Lung (tissue), 12 donors: ENCODE results near the gene PTPN14. TPM values are rescaled to one million over a fixed set of nuclear protein-coding genes. Genes with fewer than 3 reads are reported as not detected.

ENCODE experiments used
- ATAC-seq: fragments of 200-7000 bp; cut with Tn5 transposase; one replicate; pipeline ENCODE4 v1.9.1; 2020; ENCODE audit warnings: moderate number of reproducible peaks; ENCODE audit not compliant: insufficient read depth, low FRiP score
- DNase-seq, 3 donors: peaks; one replicate each; pipeline ENCODE4 v3.0.0-alpha.2; 2013 to 2017
- H3K27ac ChIP-seq, 2 donors: one replicate each; pipeline ENCODE4 v1.5.1; 2013; ENCODE audit warnings: mild to moderate bottlenecking in 2 of 2, moderate library complexity in 2 of 2, control low read depth in 1 of 2, inconsistent platforms in 1 of 2, low read depth in 1 of 2, low read length in 1 of 2
- H3K27me3 ChIP-seq, 3 donors: one replicate each; pipeline ENCODE4 v1.5.1; 2013; ENCODE audit warnings: low read length in 2 of 3; ENCODE audit not compliant: control insufficient read depth in 3 of 3, insufficient read depth in 3 of 3
- H3K36me3 ChIP-seq, 4 donors: one replicate each; pipeline ENCODE4 v1.5.1; 2013; ENCODE audit warnings: low read length in 4 of 4, mild to moderate bottlenecking in 1 of 4, moderate library complexity in 1 of 4; ENCODE audit not compliant: control insufficient read depth in 4 of 4, insufficient read depth in 4 of 4
- H3K4me1 ChIP-seq, 5 donors: one replicate each; pipeline ENCODE4 v1.5.1; 2013; ENCODE audit warnings: low read length in 5 of 5, mild to moderate bottlenecking in 2 of 5, moderate library complexity in 1 of 5; ENCODE audit not compliant: control insufficient read depth in 5 of 5, insufficient read depth in 5 of 5
- H3K4me3 ChIP-seq: one replicate; pipeline ENCODE4 v1.5.1; 2013; ENCODE audit warnings: mild to moderate bottlenecking, control low read depth, moderate library complexity
- H3K9ac ChIP-seq, 2 donors: one replicate each; pipeline ENCODE4 v1.5.1; 2013; ENCODE audit warnings: low read length in 2 of 2, control low read depth in 1 of 2; ENCODE audit not compliant: insufficient read depth in 1 of 2
- H3K9me3 ChIP-seq, 4 donors: one replicate each; pipeline ENCODE4 v1.5.1; 2013; ENCODE audit warnings: low read length in 3 of 4, mild to moderate bottlenecking in 1 of 4, moderate library complexity in 1 of 4; ENCODE audit not compliant: control insufficient read depth in 4 of 4, insufficient read depth in 3 of 4
- WGBS, 2 donors: extraction: QIAGEN DNeasy Blood & Tissue Kit; methylation state at CpG; one replicate each; pipeline ENCODE4 v1.1.7; 2013; 5-methylcytosine and 5-hydroxymethylcytosine counted together
- polyA plus RNA-seq, 2 donors: library from polyadenylated mRNA; stranded (reverse); fragments of 200-250 nt; gene quantifications; one replicate each; pipeline ENCODE4 v1.2.1, GENCODE V29; 2013
- total RNA-seq, 2 donors: library from RNA; depleted of rRNA in 1 of 2; stranded (reverse); fragments of >200 nt in 1 of 2; gene quantifications; one replicate each; pipeline ENCODE4 v1.2.1, GENCODE V29; 2014 to 2021
- TF ChIP-seq, protein P1 (sequence below): IDR thresholded peaks from 2 replicates; pipeline ENCODE4 v1.5.1; 2012; ENCODE audit warnings: mild to moderate bottlenecking; ENCODE audit errors: control extremely low read depth, extremely low read depth
- donor health status: control.
- donor health status: control.
- donor health status: Bipolar disorder and iron deficiency.
- donor health status: healthy.
- donor health status: DM: yes; HTN: yes; CAD: no.

PTPN14 gene
- total and polyA plus RNA-seq, 4 donors, result 4.4 to 43.2 (median 15.2) TPM

DNA sequence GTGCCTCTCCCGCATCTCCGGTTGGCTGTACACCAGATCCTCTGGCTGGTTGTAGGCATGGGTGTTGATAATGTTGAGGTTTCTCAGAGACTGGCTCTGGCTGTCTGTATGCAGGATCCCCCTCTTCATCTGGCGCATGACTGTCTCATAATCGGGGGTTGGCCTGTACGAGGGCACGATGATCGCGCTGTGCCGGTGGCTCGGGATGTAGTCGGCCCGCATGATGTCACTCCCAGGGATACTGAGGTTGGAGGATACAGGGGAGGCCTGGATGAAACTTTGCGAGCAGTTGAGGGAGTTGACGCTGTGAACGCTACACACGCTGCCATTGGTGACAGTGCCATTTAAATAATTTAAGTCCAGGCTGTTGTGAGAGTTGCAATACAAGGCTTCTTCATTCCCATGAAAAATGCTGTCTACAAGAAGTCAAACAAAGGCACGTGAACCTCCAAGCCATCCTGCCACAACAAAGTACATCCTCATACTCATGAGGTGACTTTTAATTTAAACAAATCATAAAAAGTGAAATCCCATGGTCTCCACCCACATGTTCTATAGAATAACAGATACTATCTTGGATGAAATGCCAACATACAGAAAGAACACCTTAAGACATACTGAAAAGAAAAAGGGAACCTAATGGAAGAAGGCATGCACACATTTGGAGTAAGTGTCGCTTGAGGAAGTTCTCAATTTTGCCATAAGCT lies 166.9 kb downstream of the PTPN14 start:
- H3K9me3 ChIP-seq, result no peaks in the 10 kb centered on the region
- no peak for DNase-seq
- no peak overlapping the region for H3K4me3 ChIP-seq
- no peaks in the 10 kb centered on the region for H3K27me3 ChIP-seq
- H3K27ac ChIP-seq, result no peak overlapping the region
- H3K36me3 ChIP-seq, result peaks cover 8 to 21% (median 15%) of the 10 kb centered on the region in 4 donors
- TF ChIP-seq, protein P1, sequence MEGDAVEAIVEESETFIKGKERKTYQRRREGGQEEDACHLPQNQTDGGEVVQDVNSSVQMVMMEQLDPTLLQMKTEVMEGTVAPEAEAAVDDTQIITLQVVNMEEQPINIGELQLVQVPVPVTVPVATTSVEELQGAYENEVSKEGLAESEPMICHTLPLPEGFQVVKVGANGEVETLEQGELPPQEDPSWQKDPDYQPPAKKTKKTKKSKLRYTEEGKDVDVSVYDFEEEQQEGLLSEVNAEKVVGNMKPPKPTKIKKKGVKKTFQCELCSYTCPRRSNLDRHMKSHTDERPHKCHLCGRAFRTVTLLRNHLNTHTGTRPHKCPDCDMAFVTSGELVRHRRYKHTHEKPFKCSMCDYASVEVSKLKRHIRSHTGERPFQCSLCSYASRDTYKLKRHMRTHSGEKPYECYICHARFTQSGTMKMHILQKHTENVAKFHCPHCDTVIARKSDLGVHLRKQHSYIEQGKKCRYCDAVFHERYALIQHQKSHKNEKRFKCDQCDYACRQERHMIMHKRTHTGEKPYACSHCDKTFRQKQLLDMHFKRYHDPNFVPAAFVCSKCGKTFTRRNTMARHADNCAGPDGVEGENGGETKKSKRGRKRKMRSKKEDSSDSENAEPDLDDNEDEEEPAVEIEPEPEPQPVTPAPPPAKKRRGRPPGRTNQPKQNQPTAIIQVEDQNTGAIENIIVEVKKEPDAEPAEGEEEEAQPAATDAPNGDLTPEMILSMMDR, result no peak
- H3K4me1 ChIP-seq, result no peaks in the 10 kb centered on the region
- 96 to 97% methylated on average over 18 of the region's 18 CpGs for WGBS, 2 donors
- H3K9ac ChIP-seq, result no peak overlapping the region
- ATAC-seq, result no peak

DNA sequence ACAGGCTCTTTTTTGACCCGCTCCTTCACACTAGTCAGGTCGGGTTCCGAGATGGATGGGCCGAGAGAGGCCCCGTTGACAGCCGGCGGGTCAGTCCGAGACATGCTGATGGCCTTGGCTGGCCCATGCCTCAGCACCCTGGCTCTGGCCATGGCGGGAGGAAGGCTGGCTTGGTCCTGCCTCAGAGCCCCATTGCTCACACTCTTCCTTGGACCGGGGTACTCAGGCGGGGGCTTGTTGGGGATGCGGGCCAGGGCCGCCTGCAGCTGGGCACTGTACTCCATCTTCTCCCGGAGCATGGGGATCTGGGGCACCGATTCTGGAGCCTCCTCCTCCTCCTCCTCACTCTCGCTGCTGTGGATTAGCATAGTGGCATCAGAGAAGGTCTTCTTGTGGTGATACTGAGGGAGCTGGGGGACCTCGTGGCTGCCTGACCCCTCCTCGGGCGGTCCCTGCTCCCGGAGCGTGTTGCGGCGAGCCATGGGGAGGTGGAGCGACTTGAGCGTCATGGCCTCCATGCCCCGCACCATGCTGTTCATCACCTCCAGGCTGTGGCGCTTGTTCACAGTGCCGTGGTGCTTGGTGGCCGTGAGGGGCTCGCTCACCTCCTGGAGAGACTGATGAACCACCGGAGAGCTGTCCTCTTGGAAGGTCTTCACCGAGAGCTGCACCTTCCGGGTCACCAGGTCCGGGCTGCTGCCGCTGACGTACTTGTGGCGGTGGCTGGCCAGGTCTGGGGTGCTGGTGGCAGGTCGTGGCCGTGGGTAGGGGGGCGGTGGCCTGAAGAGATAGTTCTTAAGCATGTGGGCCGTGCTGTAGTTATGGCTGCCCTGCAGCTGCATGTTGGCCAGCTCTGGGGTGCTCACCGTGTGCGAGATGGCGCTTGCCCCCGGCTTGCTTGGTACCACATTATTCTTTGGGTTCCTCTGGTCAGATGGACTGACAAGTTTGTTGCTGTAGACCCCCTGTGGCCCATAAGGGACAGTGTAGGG lies 167.7 kb downstream of the PTPN14 start:
- Histone ChIP-seq H3K27me3 (no peaks in the 10 kb centered on the region), H3K4me3 (no peak overlapping the region), H3K9ac (no peak overlapping the region), H3K9me3 (no peaks in the 10 kb centered on the region), H3K27ac (no peak overlapping the region), H3K36me3 (peaks cover 8 to 21% (median 15%) of the 10 kb centered on the region in 4 donors), H3K4me1 (no peaks in the 10 kb centered on the region)
- ATAC-seq, result no peak
- no peak for DNase-seq
- WGBS, 2 donors, result 95 to 98% methylated on average over 45 of the region's 45 CpGs
- TF ChIP-seq, protein P1, result no peak

DNA sequence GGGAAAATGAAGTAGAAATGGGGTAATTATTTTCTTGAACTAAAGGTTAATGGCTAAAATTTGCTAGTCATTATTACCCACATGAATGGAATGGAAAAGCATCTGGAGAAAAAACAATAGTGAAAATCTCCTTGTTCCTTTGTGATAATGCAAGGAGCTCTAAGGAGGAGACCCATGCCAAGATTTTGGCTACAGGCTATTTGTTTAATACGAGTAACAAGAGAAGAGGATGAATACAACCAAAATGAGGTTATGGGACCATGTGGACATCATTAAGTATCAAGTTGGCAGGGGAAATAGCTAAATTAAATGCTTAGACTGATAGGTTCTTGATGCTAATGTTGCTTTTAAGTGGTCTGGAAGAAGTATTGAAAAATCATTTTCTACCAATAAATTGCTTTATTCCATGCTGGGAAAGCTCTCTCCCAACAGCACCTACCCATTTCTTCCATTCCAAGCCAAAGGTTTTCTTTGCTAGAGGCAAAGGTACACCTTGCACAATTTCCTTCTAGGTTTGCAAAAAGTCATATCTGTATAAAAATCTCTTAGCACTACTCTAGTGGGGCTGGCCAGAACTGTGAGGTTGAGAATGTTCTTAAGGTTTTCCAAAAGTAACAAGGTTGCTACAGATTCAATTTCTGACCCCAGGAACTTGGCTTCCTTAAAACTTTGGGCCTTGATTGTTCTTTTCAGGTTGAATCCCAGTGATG lies 170.3 kb downstream of the PTPN14 start:
- no peak for DNase-seq
- WGBS, 2 donors, result 73 to 74% methylated on average over 1 of the region's 1 CpG
- Histone ChIP-seq H3K27ac (no peak overlapping the region), H3K4me1 (peaks cover 0 to 7% (median 0%) of the 10 kb centered on the region in 5 donors), H3K27me3 (no peaks in the 10 kb centered on the region), H3K9ac (no peak overlapping the region), H3K36me3 (peaks cover 12 to 15% (median 14%) of the 10 kb centered on the region in 4 donors), H3K9me3 (no peaks in the 10 kb centered on the region), H3K4me3 (no peak overlapping the region)
- TF ChIP-seq, protein P1, result no peak
- ATAC-seq, result no peak
